Memory B cell (primary cell): ENCODE measurements around the gene DCST2.

ENCODE experiments used
- ATAC-seq: fragments of 150-1000 bp; cut with Tn5 transposase; 2 replicates; pipeline ENCODE4 v1.10.0; 2021; ENCODE audit warnings: low read depth, mild to moderate bottlenecking, moderate library complexity
- DNase-seq, 2 donors: peaks; one replicate each; pipeline ENCODE4 v3.0.0; 2022; ENCODE audit warnings: low spot score in 2 of 2
- H3K27ac Mint-ChIP-seq: one replicate; pipeline ENCODE4 v1.8.0; 2022; ENCODE audit warnings: mild to moderate bottlenecking, moderate library complexity, mixed read lengths
- H3K27me3 Mint-ChIP-seq: one replicate; pipeline ENCODE4 v1.8.0; 2022; ENCODE audit warnings: mixed read lengths
- H3K36me3 Mint-ChIP-seq: one replicate; pipeline ENCODE4 v1.8.0; 2022; ENCODE audit warnings: mild to moderate bottlenecking, mixed read lengths
- H3K4me1 Mint-ChIP-seq: one replicate; pipeline ENCODE4 v1.8.0; 2022; ENCODE audit warnings: mixed read lengths
- H3K4me3 Mint-ChIP-seq: one replicate; pipeline ENCODE4 v1.8.0; 2022; ENCODE audit warnings: mild to moderate bottlenecking, moderate library complexity, mixed read lengths
- H3K9me3 Mint-ChIP-seq: one replicate; pipeline ENCODE4 v1.8.0; 2022; ENCODE audit warnings: mixed read lengths

The DCST2 gene

GRCh38 chr1:155048449-155049334, 15.1 kb upstream of the DCST2 start:
- no peak overlapping the region for H3K27ac Mint-ChIP-seq
- no peak for DNase-seq

DNA sequence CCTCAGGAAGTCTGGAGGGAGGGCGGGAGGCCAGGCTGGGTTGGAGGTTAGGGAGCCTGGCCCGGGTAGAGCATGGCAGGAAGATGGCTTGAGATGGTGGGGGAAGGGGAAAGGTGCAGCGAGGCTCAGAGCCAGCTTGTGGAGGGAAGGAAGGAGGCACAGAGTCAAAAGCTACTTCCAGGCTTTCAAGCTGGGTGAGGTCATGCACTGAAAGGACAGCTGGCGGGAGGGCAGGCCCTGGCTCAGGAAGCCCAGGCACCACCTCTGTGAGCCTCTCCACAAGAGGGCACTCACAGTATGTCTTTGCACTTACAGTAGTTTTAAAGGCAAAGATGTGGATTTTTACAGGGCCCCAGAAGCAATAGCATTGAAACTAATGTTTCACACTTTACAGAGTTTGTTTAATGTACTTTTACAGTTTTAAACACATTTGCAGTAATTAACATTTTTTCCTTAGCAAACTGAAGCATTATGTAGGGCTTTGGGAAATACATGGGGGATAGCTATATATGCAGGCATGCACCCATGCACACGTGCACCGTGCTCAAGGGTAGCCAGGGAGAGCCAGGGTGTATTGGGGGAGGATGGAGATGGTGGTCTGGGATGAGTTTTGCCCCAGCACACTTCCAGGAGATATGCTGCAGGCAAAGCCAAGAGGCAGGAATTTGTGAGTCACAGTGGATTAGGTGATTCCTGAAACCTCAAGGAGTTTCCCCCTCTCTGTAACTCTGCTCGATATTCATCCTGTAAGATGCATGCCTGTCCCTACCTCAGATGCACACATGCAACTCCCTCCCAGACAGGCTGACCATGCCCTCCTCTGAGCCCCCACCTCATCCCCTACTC, 11.5 kb upstream of the DCST2 start:
- no peaks in the 10 kb centered on the region for H3K36me3 Mint-ChIP-seq
- peaks cover 2% of the 10 kb centered on the region for H3K27me3 Mint-ChIP-seq
- H3K4me1 Mint-ChIP-seq, result peaks cover 8% of the 10 kb centered on the region
- H3K4me3 Mint-ChIP-seq, result no peak overlapping the region
- no peaks in the 10 kb centered on the region for H3K9me3 Mint-ChIP-seq
- ATAC-seq (peak; percentile 94), DNase-seq (peak; percentile 42 to 44)
- H3K27ac Mint-ChIP-seq, result no peak overlapping the region

More at GRCh38 chr1:155048449-155049334, 15.1 kb upstream of the DCST2 start:
- Mint-ChIP-seq H3K4me1 (peaks cover 17% of the 10 kb centered on the region), H3K27me3 (no peaks in the 10 kb centered on the region), H3K9me3 (no peaks in the 10 kb centered on the region), H3K36me3 (no peaks in the 10 kb centered on the region), H3K4me3 (no peak overlapping the region)
- ATAC-seq, result no peak

DNA sequence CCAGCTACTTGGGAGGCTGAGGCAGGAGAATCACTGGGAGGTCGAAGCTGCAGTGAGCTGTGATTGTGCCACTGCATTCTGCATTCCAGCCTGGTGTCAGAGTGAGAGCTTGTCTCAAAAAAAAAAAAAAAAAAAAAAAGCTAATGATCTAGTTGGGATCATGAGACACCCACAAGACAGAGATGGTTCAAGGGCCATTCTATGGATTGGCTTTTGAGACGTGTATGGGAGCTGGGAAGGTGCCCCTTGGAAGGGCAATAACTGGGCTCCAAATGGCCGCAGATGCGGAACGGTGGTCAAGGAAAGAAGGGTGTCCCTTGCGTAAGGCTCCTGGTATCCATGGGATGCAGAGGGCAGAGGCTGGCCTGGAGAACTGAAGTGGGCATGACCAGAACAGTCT, 10.8 kb upstream of the DCST2 start:
- Mint-ChIP-seq H3K4me1 (peaks cover 8% of the 10 kb centered on the region), H3K27me3 (peaks cover 2% of the 10 kb centered on the region), H3K4me3 (no peak overlapping the region), H3K9me3 (no peaks in the 10 kb centered on the region), H3K27ac (no peak overlapping the region), H3K36me3 (no peaks in the 10 kb centered on the region)
- no peak for ATAC-seq
- no peak for DNase-seq

DNA sequence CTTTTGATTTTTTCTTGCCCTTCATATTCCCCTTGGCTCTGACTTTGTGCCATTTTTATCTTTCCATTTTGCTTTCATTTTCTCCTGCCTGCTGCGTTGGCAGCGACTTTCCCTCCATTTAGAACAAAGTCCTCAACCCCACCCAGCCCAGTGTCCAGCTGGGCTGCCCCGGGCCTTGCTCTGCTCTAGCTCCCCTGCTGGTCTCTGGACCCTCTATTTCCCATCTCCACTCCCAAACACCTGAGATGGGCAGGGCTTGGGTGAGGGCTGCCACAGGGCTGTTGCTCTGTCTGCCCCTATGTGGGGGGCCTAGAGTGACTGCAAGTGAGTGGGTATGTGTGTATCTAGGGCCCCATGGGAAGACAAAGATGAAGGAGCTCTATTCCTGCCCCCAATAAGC, 10.2 kb upstream of the DCST2 start:
- Mint-ChIP-seq H3K36me3 (no peaks in the 10 kb centered on the region), H3K27ac (no peak overlapping the region), H3K9me3 (no peaks in the 10 kb centered on the region), H3K4me3 (no peak overlapping the region), H3K4me1 (peaks cover 8% of the 10 kb centered on the region), H3K27me3 (peaks cover 2% of the 10 kb centered on the region)
- no peak for ATAC-seq
- DNase-seq, result no peak

GRCh38 chr1:155043301-155043702, 9.7 kb upstream of the DCST2 start:
- Mint-ChIP-seq H3K27me3 (peaks cover 4% of the 10 kb centered on the region), H3K4me3 (no peak overlapping the region), H3K4me1 (peaks cover 11% of the 10 kb centered on the region), H3K27ac (no peak overlapping the region), H3K36me3 (no peaks in the 10 kb centered on the region), H3K9me3 (no peaks in the 10 kb centered on the region)
- ATAC-seq (no peak), DNase-seq (no peak)

- no peak overlapping the region for H3K27ac Mint-ChIP-seq
- peaks cover 7% of the 10 kb centered on the region for H3K27me3 Mint-ChIP-seq
Measured at GRCh38 chr1:155042789-155043188, 9.2 kb upstream of the DCST2 start.

GRCh38 chr1:155040358-155041093, 6.9 kb upstream of the DCST2 start:
- Mint-ChIP-seq H3K27me3 (peaks cover 7% of the 10 kb centered on the region), H3K27ac (no peak overlapping the region), H3K4me3 (no peak overlapping the region), H3K36me3 (no peaks in the 10 kb centered on the region), H3K9me3 (no peaks in the 10 kb centered on the region), H3K4me1 (peaks cover 11% of the 10 kb centered on the region)
- DNase-seq (no peak), ATAC-seq (no peak)

More at GRCh38 chr1:155042789-155043188, 9.2 kb upstream of the DCST2 start:
- H3K36me3 Mint-ChIP-seq, result no peaks in the 10 kb centered on the region
- DNase-seq (no peak), ATAC-seq (no peak)
- peaks cover 11% of the 10 kb centered on the region for H3K4me1 Mint-ChIP-seq
- H3K4me3 Mint-ChIP-seq, result no peak overlapping the region
- H3K9me3 Mint-ChIP-seq, result no peaks in the 10 kb centered on the region

DNA sequence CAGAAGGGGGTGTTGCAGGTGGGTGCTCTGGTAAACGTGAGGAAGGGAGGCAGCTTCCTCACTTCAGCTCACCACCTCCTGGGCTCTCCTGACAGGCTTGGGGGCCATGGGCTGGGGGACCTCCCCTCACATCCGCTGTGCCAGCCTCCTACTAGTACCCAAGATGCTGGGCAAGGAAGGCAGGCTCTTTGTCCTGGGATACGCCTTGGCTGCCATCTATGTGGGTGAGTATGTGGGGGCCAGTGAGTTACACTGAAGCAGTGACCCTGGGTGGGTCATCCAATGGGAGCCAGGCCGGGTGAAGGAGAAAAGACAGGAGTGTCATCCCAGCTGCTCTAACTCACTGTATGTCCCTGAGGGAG, 5.7 kb upstream of the DCST2 start:
- Mint-ChIP-seq H3K27ac (no peak overlapping the region), H3K27me3 (peaks cover 7% of the 10 kb centered on the region), H3K4me1 (peaks cover 3% of the 10 kb centered on the region), H3K9me3 (no peaks in the 10 kb centered on the region), H3K36me3 (no peaks in the 10 kb centered on the region), H3K4me3 (no peak overlapping the region)
- no peak for DNase-seq
- ATAC-seq, result no peak

DNA sequence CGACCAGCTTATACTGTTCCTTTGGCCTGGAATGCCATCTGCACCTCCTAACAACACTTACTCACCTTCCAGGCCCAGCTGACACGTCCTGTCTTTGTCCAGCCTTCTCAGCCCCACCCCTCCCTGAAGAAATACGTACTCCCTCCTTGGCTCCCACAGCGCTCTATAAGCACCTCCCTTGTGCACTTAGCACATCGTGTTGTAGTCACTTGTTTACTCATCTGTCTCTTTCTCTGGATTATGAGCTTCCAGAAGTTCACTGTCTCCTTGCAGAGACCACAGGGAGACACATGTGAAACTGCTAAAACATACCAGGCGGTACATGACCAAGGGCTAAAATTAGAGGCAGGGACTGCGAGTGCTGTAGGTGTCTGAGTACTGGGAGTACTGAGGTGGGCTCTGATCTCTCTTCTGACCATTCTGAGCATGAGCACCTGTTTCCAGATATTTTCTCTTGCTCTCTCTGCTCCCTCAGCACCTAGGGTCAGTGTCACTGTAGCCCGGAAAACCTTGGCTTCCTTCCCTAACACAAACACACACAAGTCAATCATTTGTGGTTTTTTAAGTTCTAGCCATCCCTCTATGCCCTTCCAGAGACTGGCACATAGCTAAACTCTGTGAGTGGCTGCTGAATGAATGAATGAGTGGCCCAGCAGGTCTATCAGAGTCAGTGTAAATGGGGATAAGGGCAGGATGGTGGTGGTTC, 5.2 kb upstream of the DCST2 start:
- peaks cover 3% of the 10 kb centered on the region for H3K4me1 Mint-ChIP-seq
- no peak overlapping the region for H3K27ac Mint-ChIP-seq
- ATAC-seq (no peak), DNase-seq (no peak)
- peaks cover 9% of the 10 kb centered on the region for H3K27me3 Mint-ChIP-seq
- H3K36me3 Mint-ChIP-seq, result no peaks in the 10 kb centered on the region
- H3K4me3 Mint-ChIP-seq, result no peak overlapping the region
- no peaks in the 10 kb centered on the region for H3K9me3 Mint-ChIP-seq

GRCh38 chr1:155037851-155038441, 4.4 kb upstream of the DCST2 start:
- no peak overlapping the region for H3K27ac Mint-ChIP-seq
- ATAC-seq (no peak), DNase-seq (no peak)

GRCh38 chr1:155037043-155037442, 3.5 kb upstream of the DCST2 start:
- ATAC-seq, result no peak
- Mint-ChIP-seq H3K9me3 (no peaks in the 10 kb centered on the region), H3K27me3 (peaks cover 7% of the 10 kb centered on the region), H3K4me3 (no peak overlapping the region), H3K27ac (no peak overlapping the region), H3K4me1 (peaks cover 3% of the 10 kb centered on the region), H3K36me3 (no peaks in the 10 kb centered on the region)
- DNase-seq, result no peak

More at GRCh38 chr1:155037851-155038441, 4.4 kb upstream of the DCST2 start:
- H3K4me1 Mint-ChIP-seq, result peaks cover 3% of the 10 kb centered on the region
- H3K36me3 Mint-ChIP-seq, result no peaks in the 10 kb centered on the region
- no peak overlapping the region for H3K4me3 Mint-ChIP-seq
- H3K9me3 Mint-ChIP-seq, result no peaks in the 10 kb centered on the region
- H3K27me3 Mint-ChIP-seq, result peaks cover 9% of the 10 kb centered on the region

GRCh38 chr1:155035936-155036335, 2.4 kb upstream of the DCST2 start:
- Mint-ChIP-seq H3K27me3 (peaks cover 7% of the 10 kb centered on the region), H3K4me3 (no peak overlapping the region), H3K27ac (no peak overlapping the region), H3K4me1 (peaks cover 3% of the 10 kb centered on the region), H3K9me3 (no peaks in the 10 kb centered on the region), H3K36me3 (no peaks in the 10 kb centered on the region)
- no peak for DNase-seq
- no peak for ATAC-seq
